H1 (cell line): Measurements from ENCODE around the gene ARL8A. TPM values are rescaled to one million over a fixed set of nuclear protein-coding genes. Genes with fewer than 3 reads are reported as not detected.

ENCODE experiments used
- CTCF ChIA-PET: fragments of 300-600 bp; sonication (Branson Sonifier 250); formaldehyde crosslinking; loops from one replicate; lab custom pipeline; 2021; ENCODE audit not compliant: partially characterized antibody; lab: Charles Lee
- POLR2A ChIA-PET: fragments of 300-600 bp; sonication (Branson Sonifier 250); formaldehyde crosslinking; loops from one replicate; lab custom pipeline; 2021; ENCODE audit warnings: inconsistent platforms; ENCODE audit not compliant: partially characterized antibody; lab: Charles Lee
- DNase-seq, 2 experiments: peaks; one replicate each; pipeline versions ENCODE4 v3.0.0 to v3.0.0-alpha.2; 2010 to 2022; ENCODE audit warnings: low spot score in 2 of 2, low read depth in 1 of 2, mixed read lengths in 1 of 2
- FAIRE-seq: peaks from 2 replicates; lab custom pipeline; 2011; peaks lifted over from hg19 to GRCh38; lab: Jason Lieb, UNC
- H2AFZ ChIP-seq: 2 replicates; pipeline ENCODE4 v1.8.1; 2012; ENCODE audit warnings: low read length, inconsistent platforms
- H2AK5ac ChIP-seq: 2 replicates; pipeline ENCODE4 v1.6.1; 2013; ENCODE audit warnings: low read depth, low read length
- H2BK120ac ChIP-seq: replicated peaks from 2 replicates; pipeline ENCODE3; 2013; ENCODE audit warnings: low read depth, low read length, inconsistent platforms
- H2BK12ac ChIP-seq: 2 replicates; pipeline ENCODE4 v1.6.1; 2013; ENCODE audit warnings: low read depth, low read length
- H2BK15ac ChIP-seq: 2 replicates; pipeline ENCODE4 v1.6.1; 2013; ENCODE audit warnings: low read length
- H2BK20ac ChIP-seq: 2 replicates; pipeline ENCODE4 v1.6.1; 2013; ENCODE audit warnings: low read length
- H2BK5ac ChIP-seq: 2 replicates; pipeline ENCODE4 v1.6.1; 2013; ENCODE audit warnings: low read depth, low read length
- H3K14ac ChIP-seq: 2 replicates; pipeline ENCODE4 v1.6.1; 2013; ENCODE audit warnings: inconsistent platforms; ENCODE audit not compliant: insufficient read length
- H3K18ac ChIP-seq: 2 replicates; pipeline ENCODE4 v1.6.1; 2013; ENCODE audit warnings: low read length; ENCODE audit errors: extremely low read depth
- H3K23ac ChIP-seq: 2 replicates; pipeline ENCODE4 v1.6.1; 2013; ENCODE audit warnings: inconsistent platforms; ENCODE audit not compliant: insufficient read length
- H3K23me2 ChIP-seq: 2 replicates; pipeline ENCODE4 v1.6.1; 2013; ENCODE audit warnings: low read depth, low read length
- H3K27ac ChIP-seq: 2 replicates; pipeline ENCODE4 v1.6.1; 2011; ENCODE audit warnings: low read depth, low read length, inconsistent platforms
- H3K27me3 ChIP-seq, 4 experiments: replicated peaks in 1 of 4; 1 replicate in 1 of 4; 2 replicates in 3 of 4; pipeline versions ENCODE4 v1.6.1 to v1.8.1; 2011 to 2013; ENCODE audit warnings: low read length in 3 of 4, mild to moderate bottlenecking in 3 of 4, inconsistent platforms in 2 of 4, mixed read lengths in 2 of 4, moderate library complexity in 1 of 4; ENCODE audit not compliant: control insufficient read depth in 3 of 4, insufficient read depth in 3 of 4; ENCODE audit errors: extremely low read depth in 1 of 4
- H3K36me3 ChIP-seq, 4 experiments: 2 replicates each; pipeline versions ENCODE4 v1.6.1 to v1.8.1; 2011 to 2013; ENCODE audit warnings: mild to moderate bottlenecking in 4 of 4, low read length in 3 of 4, moderate library complexity in 2 of 4, control low read depth in 1 of 4, inconsistent platforms in 1 of 4; ENCODE audit not compliant: insufficient read depth in 4 of 4, control insufficient read depth in 2 of 4
- H3K4ac ChIP-seq: replicated peaks from 2 replicates; pipeline ENCODE3; 2013; ENCODE audit warnings: low read length, low read depth, mixed read lengths, inconsistent platforms; ENCODE audit not compliant: insufficient read length
- H3K4me1 ChIP-seq, 4 experiments: replicated peaks in 1 of 4; 1 replicate in 1 of 4; 2 replicates in 3 of 4; pipeline versions ENCODE4 v1.6.1 to v1.8.1; 2011 to 2013; ENCODE audit warnings: low read length in 3 of 4, inconsistent platforms in 2 of 4, mixed read lengths in 1 of 4; ENCODE audit not compliant: insufficient read depth in 4 of 4, control insufficient read depth in 3 of 4
- H3K4me2 ChIP-seq, 2 experiments: 2 replicates each; pipeline versions ENCODE4 v1.6.1 to v1.8.1; 2011 to 2013; ENCODE audit warnings: low read depth in 2 of 2, low read length in 2 of 2, control low read depth in 1 of 2, inconsistent platforms in 1 of 2, mild to moderate bottlenecking in 1 of 2; ENCODE audit not compliant: insufficient read depth in 1 of 2
- H3K4me3 ChIP-seq, 4 experiments: fragments of 200-600, 300-600 bp in 1 of 4; sonication (generic), shearing (Covaris generic), sonication (Bioruptor Twin) in 1 of 4; 2 replicates each; pipeline versions ENCODE4 v1.5.1 to v1.8.1; 2011 to 2016; ENCODE audit warnings: low read length in 4 of 4, low read depth in 3 of 4, control low read depth in 2 of 4, inconsistent platforms in 2 of 4, mild to moderate bottlenecking in 2 of 4, mixed read lengths in 1 of 4, moderate library complexity in 1 of 4; ENCODE audit not compliant: insufficient read depth in 2 of 4; ENCODE audit errors: extremely low read depth in 1 of 4
- H3K56ac ChIP-seq: replicated peaks from 2 replicates; pipeline ENCODE3; 2013; ENCODE audit warnings: low read depth, mild to moderate bottlenecking, mixed read lengths, low read length, inconsistent platforms; ENCODE audit not compliant: insufficient read length
- H3K79me1 ChIP-seq: 2 replicates; pipeline ENCODE4 v1.6.1; 2013; ENCODE audit warnings: low read depth, low read length, control low read depth
- H3K79me2 ChIP-seq, 2 experiments: 2 replicates each; pipeline versions ENCODE4 v1.6.1 to v1.8.1; 2012 to 2013; ENCODE audit warnings: low read length in 2 of 2, mild to moderate bottlenecking in 2 of 2, inconsistent platforms in 1 of 2; ENCODE audit not compliant: insufficient read depth in 2 of 2, control insufficient read depth in 1 of 2
- H3K9ac ChIP-seq, 4 experiments: replicated peaks in 1 of 4; 1 replicate in 1 of 4; 2 replicates in 3 of 4; pipeline versions ENCODE4 v1.6.1 to v1.8.1; 2011 to 2013; ENCODE audit warnings: low read depth in 3 of 4, low read length in 3 of 4, control low read depth in 2 of 4, mild to moderate bottlenecking in 2 of 4, moderate library complexity in 2 of 4, inconsistent platforms in 1 of 4; ENCODE audit errors: extremely low read depth in 1 of 4
- H3K9me3 ChIP-seq, 2 experiments: 2 replicates each; pipeline versions ENCODE4 v1.6.1 to v1.8.1; 2012 to 2013; ENCODE audit warnings: mild to moderate bottlenecking in 2 of 2, moderate library complexity in 2 of 2, control low read depth in 1 of 2, inconsistent platforms in 1 of 2, low read depth in 1 of 2, low read length in 1 of 2, mixed read lengths in 1 of 2; ENCODE audit not compliant: insufficient read depth in 2 of 2
- H4K20me1 ChIP-seq, 2 experiments: replicated peaks in 1 of 2; 2 replicates each; pipeline versions ENCODE3 to v1.8.1; 2011 to 2013; ENCODE audit warnings: inconsistent platforms in 2 of 2, low read length in 2 of 2, mild to moderate bottlenecking in 1 of 2; ENCODE audit not compliant: insufficient read depth in 2 of 2, control insufficient read depth in 1 of 2
- H4K5ac ChIP-seq: 2 replicates; pipeline ENCODE4 v1.6.1; 2013; ENCODE audit warnings: low read length, low read depth, mixed read lengths, inconsistent platforms; ENCODE audit not compliant: insufficient read length
- H4K8ac ChIP-seq: 2 replicates; pipeline ENCODE4 v1.8.0; 2013; ENCODE audit warnings: mild to moderate bottlenecking, moderate library complexity, low read length, inconsistent platforms; ENCODE audit not compliant: insufficient read depth; ENCODE audit errors: extremely low read depth
- H4K91ac ChIP-seq: replicated peaks from 2 replicates; pipeline ENCODE3; 2013; ENCODE audit warnings: low read length, mixed read lengths, inconsistent platforms; ENCODE audit not compliant: insufficient read length
- CTCF ChIP-seq, 3 experiments: IDR thresholded peaks; 1 replicate in 2 of 3; 2 replicates in 1 of 3; pipeline versions ENCODE4 v1.5.1 to v1.6.1; 2011; ENCODE audit warnings: low read length in 3 of 3, mild to moderate bottlenecking in 3 of 3, inconsistent platforms in 2 of 3, low read depth in 1 of 3, moderate library complexity in 1 of 3; ENCODE audit not compliant: insufficient read depth in 1 of 3; ENCODE audit errors: control extremely low read depth in 1 of 3
- E2F6 ChIP-seq: IDR thresholded peaks from 2 replicates; pipeline ENCODE4 v1.6.1; 2012; ENCODE audit warnings: inconsistent platforms
- POLR2A ChIP-seq, 2 experiments: IDR thresholded peaks; 1 replicate in 1 of 2; 2 replicates in 1 of 2; pipeline ENCODE4 v1.6.1; 2011; ENCODE audit warnings: low read depth in 2 of 2, low read length in 2 of 2, mild to moderate bottlenecking in 2 of 2; ENCODE audit errors: control extremely low read depth in 1 of 2
- RBBP5 ChIP-seq: IDR thresholded peaks from 2 replicates; pipeline ENCODE4 v1.7.1; 2012; ENCODE audit warnings: low read depth, mild to moderate bottlenecking, inconsistent platforms, low read length, moderate library complexity, borderline replicate concordance
- SP1 ChIP-seq: IDR thresholded peaks from 2 replicates; pipeline ENCODE4 v1.6.1; 2011; ENCODE audit warnings: low read depth, low read length
- TAF1 ChIP-seq: IDR thresholded peaks from 2 replicates; pipeline ENCODE4 v1.6.1; 2011; ENCODE audit warnings: mild to moderate bottlenecking, low read depth, low read length
- TBP ChIP-seq: IDR thresholded peaks from 2 replicates; pipeline ENCODE4 v1.6.1; 2011; ENCODE audit warnings: low read depth, low read length, improper control_type of control experiment
- TEAD4 ChIP-seq: IDR thresholded peaks from 2 replicates; pipeline ENCODE4 v1.6.1; 2012; ENCODE audit warnings: low read depth, low read length, inconsistent platforms, mixed read lengths
- WGBS, 2 experiments: shearing (Covaris generic) in 1 of 2; methylation state at CpG; one replicate each; pipeline versions ENCODE4 v1.1.6 to v1.1.7; 2013 to 2015; ENCODE audit warnings: low lambda C conversion rate in 2 of 2, mixed read lengths in 2 of 2, inconsistent platforms in 1 of 2, low coverage in 1 of 2, missing lambda C conversion rate in 1 of 2; ENCODE audit not compliant: insufficient replicate concordance in 2 of 2, insufficient coverage in 1 of 2, insufficient read length in 1 of 2; ENCODE audit errors: extremely low coverage in 1 of 2, missing lambda C conversion rate in 1 of 2; 5-methylcytosine and 5-hydroxymethylcytosine counted together
- polyA plus RNA-seq, 7 experiments: library from polyadenylated mRNA; depleted of rRNA in 3 of 7; stranded (reverse) in 5 of 7; unstranded in 2 of 7; fragments of >200 nt in 5 of 7; fragments of 200-250 nt in 2 of 7; gene quantifications; 1 replicate in 5 of 7; 2 replicates in 1 of 7; 4 replicates in 1 of 7; pipeline versions ENCODE4 v1.2.1 to v1.2.3, GENCODE V29; 2011 to 2013; ENCODE audit warnings: missing spikeins in 2 of 7, mixed read lengths in 2 of 7
- total RNA-seq: library from RNA; stranded (reverse); fragmentation: NEBNext Ultra II Directional; extraction: Animal tissue kit (Norgen Biotek cat#: 25700); gene quantifications from 2 replicates; pipeline ENCODE4 v1.2.1, GENCODE V29; 2021

Gene ARL8A
- total and polyA plus RNA-seq, 2 of the 8 experiments (the other 6 are each of a cell fraction or from before 2014, with no cell fraction given) = 40.3 to 58.7 TPM

- H2BK12ac ChIP-seq = peak overlapping the region; percentile 99
- no peaks in the 10 kb centered on the region for H3K36me3 ChIP-seq
- no peaks in the 10 kb centered on the region for H3K79me2 ChIP-seq
- H3K4ac ChIP-seq = peak overlapping the region; percentile 62
- no peaks in the 10 kb centered on the region for H3K79me1 ChIP-seq
- no peak overlapping the region for H4K8ac ChIP-seq
- peaks cover 5% of the 10 kb centered on the region; the same call in 1 of the 2 replicates for H3K23me2 ChIP-seq
- no peak overlapping the region for H3K56ac ChIP-seq
- peak overlapping the region in 2 of 4 experiments; percentile 4 to 35; a peak in 2 of 8 replicates for H3K4me3 ChIP-seq
- H2AFZ ChIP-seq = no peak overlapping the region
- peak overlapping the region; percentile 52 for H4K5ac ChIP-seq
- peak overlapping the region; percentile 84; the same call in 1 of the 2 replicates for H2BK5ac ChIP-seq
- H2AK5ac ChIP-seq = 0 out of 2 replicates have a peak overlapping the region, but pooled peaks have one; percentile 47
- peak overlapping the region; percentile 52 to 54 for H3K4me2 ChIP-seq
- H3K18ac ChIP-seq = peak overlapping the region; percentile 84
- peak overlapping the region; percentile 86 for H4K91ac ChIP-seq
- H4K20me1 ChIP-seq = no peaks in the 10 kb centered on the region
- no peak overlapping the region for H3K23ac ChIP-seq
- H3K9ac ChIP-seq = peak overlapping the region in 2 of 4 experiments; percentile 16 to 26; a peak in 4 of 7 replicates
- no peak overlapping the region for H2BK15ac ChIP-seq
- peak overlapping the region; percentile 21 for H2BK120ac ChIP-seq
- no peaks in the 10 kb centered on the region for H3K27me3 ChIP-seq
- peaks cover 17 to 29% (median 20%) of the 10 kb centered on the region in 4 experiments for H3K4me1 ChIP-seq
- FAIRE-seq (no peak), DNase-seq (no peak)
- no peak overlapping the region for H3K14ac ChIP-seq
- ChIA-PET POLR2A (interaction anchor here (0.6 to 5.7 kb wide), 8 partner anchors 10 to 78 kb away, joined by 3 to 45 read pairs (median 4); partner anchors contain the start of gene ELF3), CTCF (interaction anchor here (0.6 to 3.0 kb wide), 12 partner anchors 14 to 365 kb away, joined by 3 to 11 read pairs (median 5); partner anchors contain the start of gene ELF3)
- 53% methylated on average over 7 of the region's 7 CpGs; no CpG with 5 or more reads in 1 of the 2 experiments for WGBS, 2 experiments
- no peaks in the 10 kb centered on the region for H3K9me3 ChIP-seq
- peak overlapping the region; percentile 49; the same call in 1 of the 2 replicates for H2BK20ac ChIP-seq
- peak overlapping the region; percentile 68; the same call in 1 of the 2 replicates for H3K27ac ChIP-seq
- TF ChIP-seq TEAD4 (no peak), TAF1 (0 out of 2 replicates have a peak, but pooled peaks have one; percentile 47), SP1 (0 out of 2 replicates have a peak, but pooled peaks have one; percentile 21), CTCF (IDR thresholded peaks at IDR 0.05; ENCODE audit: control extremely low read depth in 1 of 3, insufficient read depth in 1 of 3, low read depth in 1 of 3, low read length in 3 of 3) (no peak), RBBP5 (peak; percentile 4; the same call in 1 of the 2 replicates), E2F6 (peak; percentile 32; the same call in 1 of the 2 replicates), POLR2A (IDR thresholded peaks at IDR 0.05; ENCODE audit: control extremely low read depth in 1 of 2, low read depth in 2 of 2, low read length in 2 of 2) (peak in 1 of 2 experiments; percentile 29; a peak in 1 of 3 replicates), TBP (peak; percentile 52)
These were observed 57.8 kb downstream of the ARL8A start for GRCh38 chr1:202086579-202087350.
